ENCODE data around the gene ATG4B.
A peak's percentile ranks its signal among the peaks of the same experiment; 100 is the strongest.
"Not testable (repeated sequence)": the region's sequence is repeated elsewhere in the genome, so short reads cannot be mapped to it uniquely, and the experiment has no call there.

ATG4B gene

DNA sequence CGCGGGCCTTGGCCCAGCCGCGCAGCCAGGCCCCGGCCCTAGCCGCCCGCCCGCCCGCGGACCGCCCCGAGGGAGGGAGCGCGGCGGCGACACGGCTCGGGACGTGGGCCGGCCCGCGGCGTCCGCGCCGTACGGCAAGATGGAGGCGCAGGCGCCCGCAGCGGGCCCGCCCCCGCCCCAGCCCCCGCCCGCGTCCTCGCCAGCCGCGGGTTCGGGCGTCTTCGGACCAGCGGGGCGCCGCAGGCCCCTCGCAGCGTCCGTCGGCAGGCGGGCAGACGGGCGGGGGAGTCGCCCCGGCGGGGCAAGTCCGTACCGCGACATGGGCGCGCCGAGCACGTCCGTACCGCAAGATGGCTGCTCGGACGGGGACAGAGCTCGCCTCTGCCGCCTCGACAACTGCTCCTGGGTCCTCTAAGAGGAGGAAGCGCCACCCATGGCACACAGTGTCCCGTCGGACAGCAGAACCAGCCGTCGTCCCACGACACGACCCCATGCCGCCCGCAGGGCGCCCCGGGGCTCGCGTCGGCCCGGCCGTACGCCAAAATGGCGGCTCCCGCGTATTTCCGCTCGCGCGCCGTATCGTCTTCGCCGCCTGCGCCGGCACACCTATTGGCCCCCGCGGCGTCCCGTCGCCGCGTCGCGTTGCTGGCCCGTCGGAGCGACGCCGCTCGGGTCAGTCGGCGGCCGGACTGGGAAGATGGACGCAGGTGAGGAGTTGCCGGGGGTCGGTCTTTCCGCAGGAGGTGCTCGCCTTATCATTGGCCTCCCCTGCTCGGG lies at the start of gene ATG4B, which contains the start of gene THAP4:
Gene ATG4B (plus strand): TSS at position 676 of the 777 bp plus-strand sequence. CDS start 22 bp downstream, at position 698.
Gene THAP4 (minus strand): TSS at position 141 of the 777 bp plus-strand sequence. CDS start 141 bp downstream, outside the sequence.
- DNase-seq, result peak; percentile 86

DNA sequence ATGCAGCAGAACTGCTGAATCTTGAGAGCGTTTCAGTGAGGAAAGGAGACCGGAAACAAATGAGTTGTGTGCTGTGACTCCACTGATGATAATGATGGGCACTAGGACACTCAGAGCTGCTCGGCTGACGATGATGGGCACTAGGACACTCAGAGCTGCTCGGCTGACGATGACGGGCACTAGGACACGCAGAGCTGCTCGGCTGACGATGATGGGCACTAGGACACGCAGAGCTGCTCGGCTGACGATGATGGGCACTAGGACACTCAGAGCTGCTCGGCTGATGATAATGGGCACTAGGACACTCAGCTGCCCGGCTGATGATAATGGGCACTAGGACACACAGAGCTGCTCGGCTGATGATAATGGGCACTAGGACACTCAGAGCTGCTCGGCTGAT lies 47.6 kb upstream of the ATG4B start:
- not testable (repeated sequence) for DNase-seq

DNA sequence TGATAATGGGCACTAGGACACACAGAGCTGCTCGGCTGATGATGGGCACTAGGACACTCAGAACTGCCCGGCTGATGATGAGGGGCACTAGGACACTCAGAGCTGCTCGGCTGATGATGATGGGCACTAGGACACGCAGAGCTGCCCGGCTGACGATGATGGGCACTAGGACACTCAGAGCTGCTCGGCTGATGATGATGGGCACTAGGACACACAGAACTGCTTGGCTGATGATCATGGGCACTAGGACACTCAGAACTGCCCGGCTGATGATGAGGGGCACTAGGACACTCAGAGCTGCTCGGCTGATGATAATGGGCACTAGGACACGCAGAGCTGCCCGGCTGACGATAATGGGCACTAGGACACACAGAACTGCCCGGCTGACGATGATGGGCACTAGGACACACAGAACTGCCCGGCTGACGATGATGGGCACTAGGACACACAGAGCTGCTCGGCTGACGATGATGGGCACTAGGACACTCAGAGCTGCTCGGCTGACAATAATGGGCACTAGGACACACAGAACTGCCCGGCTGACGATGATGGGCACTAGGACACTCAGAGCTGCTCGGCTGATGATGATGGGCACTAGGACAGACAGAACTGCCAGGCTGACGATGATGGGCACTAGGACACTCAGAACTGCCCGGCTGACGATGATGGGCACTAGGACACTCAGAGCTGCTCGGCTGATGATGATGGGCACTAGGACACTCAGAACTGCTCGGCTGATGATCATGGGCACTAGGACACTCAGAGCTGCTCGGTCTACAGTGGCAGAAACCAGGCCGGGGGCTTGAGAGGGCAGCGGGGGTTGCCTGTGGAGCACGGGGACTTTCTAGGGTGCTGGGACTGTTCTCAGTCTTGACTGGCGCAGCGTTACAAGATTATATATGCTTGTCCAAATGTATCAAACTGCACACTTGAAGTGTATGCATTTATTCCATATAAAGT lies 46.7 kb upstream of the ATG4B start:
- DNase-seq, result not testable (repeated sequence)

DNA sequence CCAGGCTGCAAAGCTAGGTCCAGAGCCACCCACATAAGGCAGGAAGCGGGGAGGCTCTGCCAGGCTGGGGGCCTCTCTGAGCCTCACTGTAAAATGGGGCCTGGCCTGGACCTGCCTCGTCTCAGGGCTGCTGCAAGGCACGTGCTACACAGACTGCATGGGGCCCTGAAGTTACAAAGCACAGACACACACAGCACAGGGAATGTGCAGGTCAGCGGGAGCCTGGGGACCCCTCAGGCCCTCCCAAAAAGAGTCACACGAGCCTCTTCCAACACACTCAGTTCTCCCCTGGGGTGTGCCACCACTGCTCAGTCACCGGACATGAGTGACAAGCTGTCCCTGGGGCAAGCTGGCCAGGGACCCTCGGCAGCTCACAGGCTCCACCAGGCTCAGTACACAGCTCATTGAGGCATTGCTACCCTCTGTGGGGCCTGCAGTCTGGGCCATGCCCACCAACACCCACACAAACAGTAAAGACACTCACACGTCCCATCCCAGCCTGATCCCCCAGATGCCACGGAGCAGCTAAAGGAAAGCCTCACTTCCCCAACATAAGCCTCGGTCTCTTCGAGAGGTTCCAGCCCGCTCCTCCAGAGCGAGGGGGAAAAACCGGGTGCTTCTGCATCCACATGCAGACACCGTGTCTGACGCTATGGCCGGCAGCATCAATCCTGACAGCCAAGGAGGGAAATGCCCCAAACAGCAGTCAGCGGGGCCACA lies 45.2 kb upstream of the ATG4B start:
- DNase-seq, result no peak

DNA sequence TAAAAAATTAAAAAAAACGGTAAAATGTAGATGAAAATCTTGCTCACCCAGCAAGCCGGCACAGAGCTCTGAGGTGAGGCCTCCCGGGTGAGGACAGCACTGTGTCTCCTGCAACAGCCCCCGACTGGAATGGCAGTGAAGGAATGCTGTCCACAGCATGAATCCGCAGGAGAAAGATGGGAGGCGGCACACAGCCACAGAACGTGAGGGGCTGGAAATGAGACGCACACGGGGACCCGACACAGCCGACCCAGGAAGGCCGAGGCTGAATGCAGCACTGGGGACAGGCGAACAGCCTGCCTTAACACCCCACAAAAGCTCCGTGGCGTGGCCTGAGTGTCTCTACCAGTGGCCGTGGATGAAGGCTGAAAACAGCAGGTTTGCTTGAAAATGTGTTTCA lies 44.2 kb upstream of the ATG4B start:
- no peak for DNase-seq

DNA sequence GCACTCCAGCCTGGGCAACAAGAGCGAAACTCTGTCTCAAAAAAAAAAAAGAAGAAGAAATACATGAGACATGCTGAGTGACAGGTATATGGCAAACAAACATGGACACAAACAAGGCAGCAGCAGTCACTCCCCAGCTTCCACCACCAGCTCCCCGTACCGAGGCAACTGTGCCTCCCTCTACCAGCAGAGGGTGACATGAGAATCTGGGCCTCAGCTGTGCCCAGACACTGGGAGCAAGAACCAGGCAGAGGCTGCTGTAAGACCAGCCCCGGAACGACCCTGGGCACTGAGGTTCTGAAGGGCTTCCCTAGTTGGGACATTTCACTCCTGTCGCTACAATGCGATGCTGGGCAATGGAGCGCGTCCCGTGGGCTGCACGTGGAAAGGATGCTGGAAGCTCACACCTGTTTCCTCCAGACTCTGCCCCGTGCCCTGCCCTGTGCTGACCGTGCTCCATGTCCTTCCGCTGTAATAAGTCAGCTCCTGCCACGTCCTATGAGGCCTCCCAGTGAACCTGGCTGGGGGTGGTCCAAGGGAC lies 41.8 kb upstream of the ATG4B start:
- peak; percentile 56 for DNase-seq

DNA sequence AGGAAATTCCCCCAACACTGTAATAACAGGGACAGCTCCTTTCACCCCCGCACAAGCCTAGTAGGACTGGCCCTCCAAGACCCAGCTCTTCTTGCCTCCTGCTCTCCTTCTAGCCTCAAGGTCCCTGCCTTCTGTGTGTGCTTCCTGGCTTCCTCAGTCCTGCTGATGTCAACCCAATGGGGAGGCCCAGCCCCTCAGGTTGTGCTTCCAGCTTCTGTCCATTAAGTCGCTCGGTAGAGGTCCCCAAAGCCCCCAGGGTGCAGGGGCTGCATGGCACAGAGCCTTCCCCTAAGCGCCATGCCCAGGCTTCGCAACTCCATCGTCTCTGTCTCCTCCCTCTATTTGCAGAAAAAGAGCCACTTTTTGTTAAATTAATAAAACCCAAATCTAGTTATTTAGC lies 39.9 kb upstream of the ATG4B start:
- no peak for DNase-seq

DNA sequence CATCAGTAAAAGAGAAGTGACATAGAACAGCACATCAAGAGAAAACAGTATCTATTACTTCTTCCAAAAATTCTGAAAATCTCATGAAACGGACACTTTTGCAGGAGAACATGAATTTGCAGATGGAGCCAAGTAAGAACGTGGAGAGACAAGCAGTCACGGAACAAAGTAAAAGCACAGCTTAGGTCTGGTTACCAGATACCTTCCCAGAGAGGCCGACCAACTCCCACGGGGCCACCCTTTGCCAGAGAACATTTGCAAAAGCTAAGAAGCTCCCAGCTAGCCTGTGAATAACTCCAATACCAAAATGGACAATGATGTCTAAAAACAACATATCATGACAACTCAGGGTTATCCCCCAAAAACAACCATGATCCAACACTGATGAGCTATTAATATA lies 39.4 kb upstream of the ATG4B start:
- no peak for DNase-seq

DNA sequence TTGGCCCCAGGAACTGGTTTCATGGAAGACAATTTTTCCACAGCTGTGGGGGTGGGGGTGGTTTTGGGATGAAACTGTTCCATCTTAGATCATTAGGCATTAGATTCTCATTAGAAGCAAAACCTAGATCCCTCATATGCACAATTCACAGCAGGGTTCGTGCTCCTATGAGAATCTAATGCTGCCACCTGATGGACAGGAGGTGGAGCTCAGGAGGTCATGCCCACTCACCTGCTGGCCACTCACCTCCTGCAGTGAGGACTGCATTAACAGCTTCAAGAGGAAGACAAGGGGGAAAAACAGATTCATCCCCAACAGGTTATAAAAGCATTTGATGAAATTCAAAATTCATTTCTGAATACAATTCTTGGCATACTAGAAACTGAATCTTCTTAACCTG lies 39.0 kb upstream of the ATG4B start:
- DNase-seq, result no peak

DNA sequence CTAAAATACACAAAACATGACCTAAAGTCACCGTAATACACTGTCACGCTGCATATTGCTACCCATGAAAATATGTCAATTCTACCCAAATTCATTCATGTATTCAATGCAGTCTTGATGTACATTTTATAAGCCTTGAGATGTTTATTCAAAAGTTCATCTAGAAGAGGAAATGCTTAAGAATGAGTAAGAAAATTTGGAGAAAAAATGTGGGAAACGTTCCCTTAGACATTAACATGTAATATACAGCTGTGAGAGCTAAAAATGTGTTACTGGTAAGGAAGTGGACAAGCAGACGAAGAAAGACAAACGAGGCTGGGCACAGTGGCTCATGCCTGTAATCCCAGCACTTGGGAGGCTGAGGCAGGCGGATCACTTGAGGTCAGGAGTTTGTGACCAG lies 37.9 kb upstream of the ATG4B start:
- DNase-seq, result no peak

DNA sequence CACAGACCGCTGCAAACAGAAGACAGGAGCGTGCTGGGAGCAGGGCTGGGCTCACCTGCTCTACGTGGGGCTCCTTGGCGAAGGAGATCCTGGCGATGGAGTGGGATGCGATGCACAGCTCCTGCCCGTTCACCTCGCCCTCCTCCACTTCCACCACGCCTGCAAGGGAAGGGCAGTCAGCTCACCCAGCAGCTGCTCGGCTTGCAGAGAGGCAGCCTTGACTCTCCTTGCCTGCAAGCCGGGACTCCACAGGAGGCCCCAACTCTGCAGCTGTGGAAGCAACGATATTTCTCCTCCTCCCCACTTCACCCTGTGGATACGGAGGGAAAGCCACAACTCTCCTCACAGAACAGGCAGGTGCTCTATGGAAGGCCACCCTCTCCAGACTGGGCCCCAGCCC lies 35.7 kb upstream of the ATG4B start:
- no peak for DNase-seq

DNA sequence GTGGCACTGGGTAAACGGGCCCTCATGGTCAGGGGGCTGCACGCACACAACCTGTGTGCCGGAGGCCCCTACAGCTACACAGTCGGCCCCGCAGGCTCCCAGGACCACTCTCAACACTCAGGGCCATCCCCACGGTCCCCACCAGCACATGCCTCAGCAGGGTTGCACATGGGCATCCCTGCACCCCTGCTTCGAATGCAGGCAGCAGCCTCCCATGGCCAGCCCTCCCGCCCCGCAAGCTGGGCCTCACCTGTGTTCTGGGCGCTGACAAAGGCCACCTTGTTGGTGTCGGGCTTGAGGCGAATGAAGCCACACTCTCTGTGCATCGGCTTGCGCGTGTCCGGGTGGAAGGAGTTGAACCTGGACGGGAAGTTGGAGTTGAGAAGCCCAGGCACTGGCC lies 34.8 kb upstream of the ATG4B start:
- DNase-seq, result no peak

DNA sequence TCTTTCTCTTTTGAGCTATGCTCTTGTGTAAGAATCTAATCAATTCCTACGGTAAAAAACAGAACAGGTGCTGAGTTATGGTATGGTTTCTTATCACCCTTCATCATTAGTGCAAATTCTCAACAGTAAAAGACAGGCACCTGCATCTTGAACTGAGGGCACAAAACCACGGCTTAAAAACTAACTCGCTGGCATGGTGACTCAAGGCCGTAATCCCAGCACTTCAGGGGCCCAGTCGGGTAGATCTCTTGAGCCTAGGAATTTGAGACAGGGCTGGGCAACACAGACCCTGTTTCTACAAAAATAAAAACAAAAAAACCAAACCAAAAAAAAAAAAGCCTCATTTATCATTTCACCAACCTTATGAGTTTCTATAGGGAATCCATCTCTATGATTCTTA lies 33.8 kb upstream of the ATG4B start:
- no peak for DNase-seq

DNA sequence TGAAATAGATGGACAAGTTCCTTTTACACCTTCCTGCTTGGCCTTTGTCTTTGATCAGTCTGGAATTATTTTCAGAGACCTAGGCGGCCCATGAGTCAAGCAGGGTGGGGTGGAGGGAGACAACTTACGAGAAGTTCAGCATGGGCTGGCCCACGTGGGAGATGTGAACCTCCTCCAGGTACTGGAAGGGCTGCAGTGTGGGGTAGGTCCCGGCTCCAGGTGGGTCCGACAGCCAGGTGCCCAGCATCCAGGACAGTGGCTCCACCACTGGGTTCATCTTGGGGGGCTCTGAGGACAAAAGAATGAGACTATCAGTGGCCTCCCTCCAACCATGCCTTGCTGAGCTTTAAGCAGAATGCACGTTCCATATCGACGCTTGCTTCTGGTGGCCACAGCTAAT lies 31.3 kb upstream of the ATG4B start:
- DNase-seq, result no peak

DNA sequence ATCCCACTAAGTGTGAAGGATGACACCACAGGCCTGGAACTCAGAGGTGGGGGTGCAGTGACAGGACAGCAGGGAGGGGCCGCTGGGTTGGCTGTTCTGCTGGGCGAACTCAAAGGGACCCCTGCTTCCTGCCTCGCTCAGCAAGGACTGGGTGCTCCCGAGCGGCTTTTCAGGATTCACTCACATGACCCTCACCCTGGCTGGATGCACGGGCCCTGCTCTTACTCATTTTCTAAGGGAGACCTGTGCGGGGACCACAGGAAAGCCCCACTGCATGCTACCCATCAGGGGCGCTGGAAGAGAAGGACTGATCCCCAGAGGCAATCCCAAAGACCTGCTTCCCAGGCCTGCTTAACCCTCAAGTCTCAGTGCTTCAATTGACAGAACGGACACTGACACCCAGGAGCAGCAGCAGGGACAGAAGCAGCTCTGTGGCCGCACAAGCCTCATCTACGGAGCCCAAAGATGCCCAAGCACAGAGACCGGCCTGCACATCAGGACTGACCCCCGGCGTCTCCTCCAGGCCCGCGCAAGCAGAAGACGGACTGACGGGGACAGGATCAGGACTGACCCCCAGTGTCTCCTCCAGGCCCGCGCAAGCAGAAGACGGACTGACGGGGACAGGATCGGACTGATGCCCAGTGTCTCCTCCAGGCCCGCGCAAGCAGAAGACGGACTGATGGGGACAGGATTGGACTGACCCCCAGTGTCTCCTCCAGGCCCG lies 30.2 kb upstream of the ATG4B start:
- DNase-seq, result no peak

DNA sequence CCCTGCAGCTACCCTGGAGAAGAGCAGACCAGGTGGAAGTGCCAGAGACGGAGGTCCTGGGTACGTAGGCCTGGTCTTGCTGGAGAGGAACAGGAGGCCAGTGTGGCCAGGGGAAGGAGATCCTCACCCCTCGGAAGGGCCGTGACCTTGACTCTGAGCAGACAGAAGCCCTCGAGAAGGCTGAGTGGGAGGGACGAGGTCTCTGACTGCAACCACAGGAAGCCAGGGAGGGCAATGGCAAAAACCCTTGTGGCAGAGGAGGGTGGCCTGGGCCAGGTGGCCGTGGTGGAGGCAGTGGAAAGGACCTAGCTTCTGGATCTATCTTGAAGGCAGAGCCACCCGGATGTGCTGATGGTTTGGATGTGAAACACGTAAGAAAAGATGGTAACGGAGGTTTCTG lies 28.6 kb upstream of the ATG4B start:
- DNase-seq, result no peak

DNA sequence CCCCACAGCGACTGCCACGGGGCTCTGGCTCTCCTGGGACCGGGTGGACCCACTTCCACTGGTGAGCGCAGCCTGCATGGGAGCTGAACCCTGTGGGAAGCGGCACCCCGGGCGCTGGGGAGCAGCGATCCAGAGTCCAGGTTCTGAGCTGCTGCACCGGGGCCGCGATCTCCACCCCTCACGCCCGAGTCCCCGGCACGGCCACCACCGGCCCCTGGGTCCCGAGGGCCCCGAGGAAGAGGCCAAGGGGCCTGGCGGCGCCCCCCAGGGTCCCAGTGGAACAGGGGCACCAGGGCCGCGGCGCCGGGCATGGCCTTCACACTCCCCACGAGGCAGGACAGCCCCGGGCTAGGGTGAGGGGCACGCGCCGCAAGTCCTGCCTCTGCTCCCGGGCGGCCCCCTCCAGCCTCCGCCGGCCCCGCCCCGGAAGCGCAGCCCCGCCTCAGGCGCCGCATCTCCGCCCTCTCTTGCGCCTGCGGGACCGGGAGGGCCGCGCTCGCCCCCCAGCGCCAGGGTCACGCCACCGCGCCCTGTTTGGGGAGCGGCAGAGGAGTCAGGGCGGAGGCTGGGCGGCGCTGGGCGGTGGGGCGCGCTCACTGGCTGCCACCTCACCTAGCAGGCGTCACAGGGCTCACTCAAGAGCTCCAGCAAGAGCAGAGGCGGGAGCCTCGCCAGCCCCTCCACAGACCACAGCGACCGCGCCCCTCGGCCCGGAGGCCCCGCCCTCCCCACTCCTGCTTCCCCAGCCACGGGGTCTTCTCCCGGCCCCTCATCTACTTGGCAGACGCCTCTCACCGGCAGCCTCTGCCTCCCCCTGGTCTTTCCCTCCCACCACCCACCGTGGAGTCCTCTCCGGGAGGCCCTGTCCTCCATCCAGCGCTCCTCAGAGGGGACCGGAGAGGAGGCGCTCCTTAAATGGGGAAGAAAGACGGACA lies 27.4 kb upstream of the ATG4B start:
- DNase-seq, result peak; percentile 86

DNA sequence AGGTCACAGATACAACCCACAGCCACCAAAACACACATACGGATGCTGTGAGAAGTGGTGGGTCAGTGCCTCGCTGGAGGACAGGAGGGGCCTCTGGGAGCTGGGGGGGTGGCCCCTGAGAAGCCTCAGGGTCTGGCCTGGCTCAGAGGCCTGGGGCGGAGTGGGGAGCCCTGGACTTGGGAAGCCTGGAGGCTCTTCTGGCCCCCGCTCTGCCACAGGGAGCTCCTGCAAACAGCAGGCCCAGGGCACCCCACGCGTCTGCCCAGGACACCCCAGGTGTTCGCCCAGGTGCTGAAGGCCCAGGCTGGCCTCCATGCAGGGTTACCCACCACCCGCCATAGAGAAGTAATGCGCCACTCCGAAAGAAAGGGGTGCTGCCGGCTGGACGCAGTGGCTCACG lies 26.4 kb upstream of the ATG4B start:
- DNase-seq, result no peak

DNA sequence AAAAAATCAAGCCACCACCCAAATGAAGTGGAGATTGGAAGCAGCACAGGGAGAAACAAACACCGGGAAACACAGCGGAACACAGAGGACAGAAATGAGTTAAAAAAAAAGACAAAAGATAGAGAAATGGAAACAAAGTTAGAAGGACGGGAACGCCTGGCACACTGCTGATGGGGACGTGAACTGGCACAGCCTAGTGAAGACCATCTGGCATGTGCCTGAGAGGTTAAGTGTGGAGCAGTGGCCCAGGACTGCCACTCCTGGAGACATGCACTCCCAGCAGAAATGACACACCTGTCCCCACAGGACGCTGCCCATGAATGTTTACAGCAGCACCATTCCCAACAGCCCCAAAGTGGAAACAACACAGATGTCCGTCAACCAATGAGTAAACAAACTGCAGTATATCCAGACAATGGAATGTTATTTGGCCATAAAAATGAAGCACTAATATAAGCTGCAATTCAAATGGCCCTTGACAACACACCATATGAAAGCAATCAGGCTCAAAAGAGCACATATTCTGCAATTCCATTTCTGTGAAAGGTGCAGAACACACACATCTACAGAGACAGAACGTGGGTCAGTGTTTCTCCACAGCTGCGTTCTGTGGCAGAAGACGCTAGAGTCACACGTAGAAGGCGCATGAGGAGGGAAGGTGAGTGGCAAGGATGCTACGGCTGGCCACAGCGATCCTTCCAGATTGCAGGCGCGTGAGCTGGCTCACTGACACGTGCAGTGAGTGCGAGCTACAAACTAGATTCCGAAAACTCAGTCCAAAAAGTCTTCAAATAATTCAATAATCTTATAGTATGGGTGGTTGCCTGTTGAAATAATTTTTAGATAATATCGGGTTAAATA lies 25.1 kb upstream of the ATG4B start:
- DNase-seq, result no peak

Data from NCI-H82 (cell line).